ENCODE results near the gene AHI1.

The AHI1 gene

GRCh38 chr6:135449246-135449645 lies 48.3 kb downstream of the AHI1 start:
- DNase-seq = no peak

- DNase-seq = no peak
Observed at GRCh38 chr6:135440087-135440792, 57.3 kb downstream of the AHI1 start.

GRCh38 chr6:135439549-135439948 lies 58.0 kb downstream of the AHI1 start:
- DNase-seq = no peak

GRCh38 chr6:135438907-135439535 lies 58.5 kb downstream of the AHI1 start:
- peak; percentile 49 for DNase-seq

DNA sequence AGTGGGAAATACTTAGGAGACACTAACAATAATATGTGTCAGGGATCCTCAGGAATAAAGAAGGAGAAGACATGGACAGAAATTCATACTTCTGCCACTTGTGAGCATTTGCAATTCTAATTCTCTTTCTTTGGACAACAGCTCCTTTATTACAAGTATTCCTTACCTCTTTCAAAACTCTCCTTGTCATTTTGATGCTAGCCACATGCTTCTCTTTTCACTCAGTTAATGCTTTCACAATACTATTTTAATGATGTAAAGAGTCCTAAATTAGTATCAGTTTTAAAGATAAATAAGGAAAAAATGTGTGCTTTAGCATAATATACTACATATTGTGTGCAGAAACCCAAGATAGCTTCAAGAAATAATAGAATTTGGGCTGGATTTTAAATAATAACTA lies 62.5 kb downstream of the AHI1 start:
- DNase-seq = no peak

DNA sequence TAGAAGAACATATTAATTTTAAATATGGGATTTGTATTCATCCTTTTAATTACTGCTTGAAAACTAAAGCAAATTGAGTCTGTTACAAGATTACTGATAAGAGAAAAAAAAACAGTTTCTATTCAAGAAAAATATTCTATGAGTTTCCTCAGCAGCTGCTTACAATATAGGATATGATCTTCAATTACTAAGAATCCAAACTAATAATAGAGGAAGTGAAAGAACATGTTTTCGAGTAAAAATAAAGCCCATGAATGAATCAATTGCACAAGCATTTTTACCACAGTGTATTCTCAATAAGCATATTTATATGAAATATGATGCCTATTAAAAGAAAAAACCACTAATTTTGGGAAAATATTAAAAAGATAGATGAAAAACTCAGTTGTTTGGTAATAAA lies 63.4 kb downstream of the AHI1 start:
- DNase-seq = no peak

DNA sequence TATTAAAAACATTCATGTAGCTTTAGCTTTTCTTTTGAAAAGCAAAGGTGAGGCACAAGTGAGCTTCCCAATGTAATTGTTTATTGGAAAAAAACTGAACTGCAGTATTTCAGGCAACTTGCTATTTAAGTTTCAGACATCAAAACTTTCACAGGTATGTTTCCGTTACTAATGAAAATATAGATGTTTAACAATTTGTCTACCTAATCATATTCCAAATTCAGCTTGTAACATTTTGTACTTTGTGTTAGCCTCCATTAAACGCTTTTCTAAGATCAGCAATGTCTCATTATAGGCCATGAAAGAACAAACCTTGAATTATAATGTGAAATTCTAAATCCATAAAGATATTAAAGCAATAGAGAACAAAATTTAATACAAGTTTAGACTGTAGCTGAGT lies 69.5 kb downstream of the AHI1 start:
- DNase-seq = no peak

DNA sequence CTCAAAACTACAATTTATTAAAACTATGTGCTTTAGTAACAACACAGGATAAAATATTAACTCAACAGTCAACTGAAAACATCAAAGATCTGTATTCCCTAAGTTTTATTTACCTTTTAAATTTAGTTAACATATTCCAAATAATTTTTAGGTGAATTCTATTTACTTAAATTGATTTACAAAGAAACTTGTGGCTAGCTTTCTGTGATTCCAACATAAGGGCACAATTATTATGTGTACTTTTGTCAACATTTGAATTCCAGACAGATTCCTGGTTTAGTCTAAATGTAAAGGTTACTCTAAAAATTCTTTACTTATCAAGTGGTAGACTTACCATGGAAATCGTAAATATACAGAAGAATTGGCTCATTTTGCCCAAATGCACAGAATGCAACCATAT lies 70.7 kb downstream of the AHI1 start:
- DNase-seq = no peak

GRCh38 chr6:135424385-135424784 lies 73.2 kb downstream of the AHI1 start:
- DNase-seq = no peak

GRCh38 chr6:135423649-135424128 lies 73.9 kb downstream of the AHI1 start:
- DNase-seq = peak; percentile 51

DNA sequence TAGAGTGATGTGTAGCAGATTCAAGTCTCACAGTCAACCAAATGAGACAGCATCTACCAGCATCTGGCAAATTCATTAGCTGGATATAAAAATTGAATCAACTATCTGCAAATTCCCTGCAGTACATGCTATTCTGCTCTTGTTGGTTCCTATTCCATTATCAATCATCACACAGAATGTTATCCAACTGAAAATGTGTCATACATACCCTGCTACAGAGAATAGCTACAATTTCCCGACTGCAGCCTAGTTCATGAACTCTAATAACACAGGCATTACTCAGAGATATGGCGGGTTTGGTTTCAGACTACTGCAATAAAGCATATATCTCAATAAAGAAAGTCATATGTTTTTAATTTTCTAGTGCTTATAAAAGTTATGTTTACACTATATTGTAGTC lies 78.4 kb downstream of the AHI1 start:
- DNase-seq = peak; percentile 94

DNA sequence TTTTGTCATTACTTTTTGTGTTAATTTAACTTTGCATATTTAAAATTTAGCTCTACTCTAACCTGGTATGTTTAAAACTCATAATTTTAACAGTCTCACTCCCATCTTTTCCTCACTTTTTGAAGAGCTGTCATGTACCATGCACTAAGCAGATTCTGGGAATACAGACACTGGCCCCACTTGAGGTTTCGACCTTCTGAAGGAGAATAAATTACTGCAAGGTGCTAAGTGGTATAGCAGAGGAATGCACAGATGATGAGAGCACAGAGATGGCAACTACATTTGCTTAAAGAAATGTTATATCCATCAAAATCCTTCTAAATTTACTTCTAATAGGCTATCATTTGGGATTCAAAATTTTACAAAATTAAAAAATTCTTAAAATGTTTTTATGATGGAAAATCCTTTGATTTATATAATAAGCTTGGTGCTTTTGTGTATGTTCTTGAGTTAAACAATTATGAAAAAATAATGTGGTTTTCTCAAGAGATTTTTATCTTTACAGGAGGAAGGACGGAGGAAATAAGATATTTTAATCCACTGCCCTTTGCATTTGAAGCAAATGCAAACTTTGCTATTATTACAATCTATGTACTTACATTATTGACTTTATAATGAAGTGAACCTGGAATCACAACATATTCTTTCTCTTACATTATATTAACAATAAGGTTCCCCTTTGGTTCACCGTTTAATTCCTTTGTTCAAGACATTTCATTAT lies 79.3 kb downstream of the AHI1 start:
- DNase-seq = no peak

DNA sequence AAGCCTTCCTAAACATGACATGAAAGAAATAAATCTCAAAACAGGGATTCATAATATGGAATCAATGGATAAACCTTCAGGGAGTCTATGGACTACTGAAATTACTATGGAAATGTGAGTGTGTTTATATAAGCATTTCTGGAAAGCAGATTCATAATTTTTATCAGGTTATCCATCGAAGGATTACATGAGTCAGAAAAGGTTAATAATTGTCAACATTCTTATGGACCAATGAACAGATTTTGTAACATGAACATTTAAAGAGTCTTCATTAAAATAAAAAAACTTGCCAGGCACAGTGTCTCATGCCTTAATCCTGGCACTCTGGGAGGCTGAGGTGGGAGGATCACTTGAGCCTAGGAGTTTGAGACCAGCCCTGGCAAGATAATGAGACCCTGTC lies 84.8 kb downstream of the AHI1 start:
- DNase-seq = peak; percentile 20

DNA sequence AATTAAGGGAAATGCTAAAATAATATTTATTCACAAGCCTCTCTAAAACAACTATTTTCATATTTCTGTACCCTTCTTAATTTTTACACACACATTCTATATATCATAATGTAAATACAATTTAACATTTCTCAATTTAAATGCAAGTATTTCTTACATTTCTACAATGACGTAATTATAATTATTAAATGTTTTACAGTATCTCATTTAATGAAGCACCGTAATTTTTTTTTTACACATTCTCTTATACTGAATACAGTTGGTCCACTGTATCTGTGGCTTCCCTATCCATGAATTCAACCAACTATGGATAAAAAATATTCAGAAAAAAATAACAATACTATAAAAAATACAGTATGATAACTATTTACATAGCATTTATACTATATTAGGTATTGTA lies 85.7 kb downstream of the AHI1 start:
- no peak for DNase-seq

DNA sequence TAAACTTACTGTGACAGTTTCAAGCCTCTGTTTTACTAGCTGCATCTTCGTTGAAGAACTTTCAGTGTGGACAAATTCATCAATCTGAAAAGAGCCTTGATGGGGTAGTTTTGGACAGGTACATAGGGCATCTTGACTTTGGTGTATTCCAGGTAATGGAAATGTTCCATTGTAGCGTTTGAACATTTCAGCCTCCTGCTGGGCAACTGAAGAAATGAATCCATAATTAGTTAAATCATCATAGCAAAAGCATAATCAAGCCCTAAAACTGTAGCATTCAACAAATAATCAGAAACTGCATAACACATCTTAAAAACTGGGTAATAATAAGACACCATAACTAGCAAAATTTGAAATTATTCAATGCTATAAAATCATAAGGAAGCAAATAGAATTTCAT lies 86.2 kb downstream of the AHI1 start:
- DNase-seq = no peak

- DNase-seq = no peak
Observed at GRCh38 chr6:135410856-135411255, 86.7 kb downstream of the AHI1 start.

DNA sequence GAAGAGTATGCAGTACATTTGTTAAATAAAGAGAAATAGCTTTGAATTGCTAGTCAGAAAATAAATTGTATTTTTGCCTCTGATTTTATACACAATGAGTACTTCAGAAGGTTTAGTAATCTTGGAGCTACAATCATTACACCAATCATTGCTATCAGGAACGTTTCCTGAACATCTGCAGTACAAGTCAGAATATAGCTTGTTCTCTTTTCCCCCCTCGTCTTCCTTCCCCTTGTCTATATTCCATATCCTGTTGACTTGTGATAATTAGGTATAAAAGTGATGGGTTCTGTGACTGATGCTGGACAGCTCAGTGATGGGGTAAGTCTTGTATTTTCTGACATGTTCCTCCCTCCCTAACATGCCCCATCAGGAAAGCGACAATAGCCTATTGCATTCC lies 94.0 kb downstream of the AHI1 start:
- DNase-seq = no peak

DNA sequence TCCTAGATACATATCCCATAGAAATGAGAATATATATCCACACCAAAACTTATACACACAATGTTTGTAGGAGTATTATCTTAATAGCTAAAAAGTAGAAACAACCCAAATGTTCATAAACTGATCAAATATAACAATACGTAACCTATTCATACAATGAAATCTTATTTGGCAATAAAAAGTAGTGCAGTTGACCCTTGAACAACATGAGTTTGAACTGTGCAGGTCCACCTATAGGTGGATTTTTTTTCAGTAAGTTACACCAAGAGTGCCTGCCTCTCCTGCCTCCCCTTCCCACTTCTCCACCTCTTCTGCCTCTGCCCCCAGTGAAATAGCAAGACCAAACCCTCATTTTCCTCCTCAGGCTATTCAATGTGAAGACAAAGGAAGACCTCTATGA lies 95.2 kb downstream of the AHI1 start:
- DNase-seq = no peak

DNA sequence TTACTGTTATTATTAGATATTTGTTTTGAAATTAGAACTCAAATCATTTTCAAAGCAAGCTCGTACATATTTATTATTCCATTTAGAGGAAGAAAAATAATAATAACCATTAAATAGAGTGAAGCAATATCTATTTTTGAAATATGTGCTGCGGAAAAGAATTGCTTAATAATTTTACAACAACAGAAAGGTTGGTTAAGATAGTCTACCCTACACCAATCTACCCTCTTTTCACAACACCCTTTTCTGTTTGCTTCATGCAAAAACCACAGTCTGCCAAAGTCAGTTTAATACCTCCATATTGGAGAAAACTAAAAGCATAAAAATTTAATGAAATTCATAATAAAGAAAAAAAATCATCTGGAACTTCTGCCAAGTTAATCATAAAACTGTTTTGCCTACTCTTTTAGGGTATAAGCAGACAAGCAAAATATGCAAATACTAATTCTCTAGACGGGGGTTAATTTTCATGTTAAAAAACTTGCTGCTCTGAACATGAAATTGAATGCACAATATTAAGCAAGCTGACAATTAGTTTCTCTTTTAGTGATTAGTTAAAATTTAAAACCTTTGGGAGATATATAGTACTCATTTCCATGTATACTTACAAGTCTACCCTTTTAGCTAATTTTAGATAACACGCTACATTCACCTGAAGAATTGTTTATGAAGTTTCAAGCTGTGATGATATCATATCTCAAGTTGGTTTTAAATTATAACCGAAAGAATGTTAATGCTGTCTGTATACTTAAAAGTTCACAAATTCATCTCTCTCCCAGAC lies 100.2 kb downstream of the AHI1 start:
- no peak for DNase-seq

GRCh38 chr6:135395136-135395535 lies 102.4 kb downstream of the AHI1 start:
- no peak for DNase-seq

GRCh38 chr6:135393289-135393688 lies 104.3 kb downstream of the AHI1 start:
- no peak for DNase-seq

DNA sequence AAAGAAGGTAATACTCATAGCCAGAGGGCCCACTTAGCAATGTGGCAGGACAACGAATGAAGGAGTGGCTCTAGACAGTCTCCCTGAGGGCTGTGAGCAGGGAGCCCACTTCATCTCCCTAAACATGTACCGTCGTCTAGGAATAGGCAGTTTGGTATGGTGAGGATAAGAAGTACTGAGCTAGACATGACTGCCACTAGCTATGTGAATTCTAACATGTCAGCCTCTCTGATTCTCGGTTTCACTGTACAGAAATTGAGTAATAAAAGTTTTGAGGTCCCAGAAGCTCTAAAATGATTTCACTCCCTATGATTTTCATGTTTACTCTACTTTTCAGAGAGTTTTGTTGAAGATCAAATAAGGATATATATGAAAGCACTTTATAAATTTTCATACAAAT lies 107.1 kb downstream of the AHI1 start:
- no peak for DNase-seq

DNA sequence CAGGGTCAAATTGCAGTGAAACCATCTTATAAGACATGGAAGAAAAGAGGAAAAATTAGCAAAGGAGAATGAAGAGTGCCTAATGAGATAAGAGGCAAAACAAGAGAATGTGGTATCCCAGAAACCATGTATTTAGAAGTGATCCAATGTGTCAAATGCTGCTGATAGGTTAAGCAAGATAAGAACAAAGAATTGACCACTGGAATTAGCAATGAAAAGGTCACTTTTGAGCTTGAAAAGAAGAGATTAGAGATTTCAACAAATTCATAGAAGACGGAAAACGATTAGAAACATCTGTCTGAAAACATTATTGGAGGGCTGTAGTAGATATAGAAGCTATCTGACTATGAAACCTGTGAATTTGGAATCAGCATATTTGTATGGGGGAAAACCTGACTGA lies 112.2 kb downstream of the AHI1 start:
- no peak for DNase-seq
